ENCODE measurements around the gene MAPK8.

Gene MAPK8

GRCh38 chr10:48477141-48477540 lies 170.7 kb downstream of the MAPK8 start:
- H3K27me3 ChIP-seq (ENCODE audit: insufficient read depth, low read length) = no peaks in the 10 kb centered on the region
- H3K4me3 ChIP-seq (ENCODE audit: low read depth, low read length) = no peak overlapping the region
- H3K36me3 ChIP-seq (ENCODE audit: insufficient read depth, low read length) = no peaks in the 10 kb centered on the region
- no peaks in the 10 kb centered on the region for H3K4me1 ChIP-seq (ENCODE audit: control insufficient read depth, insufficient read depth, low read length, unreplicated experiment)
- H3K27ac ChIP-seq (ENCODE audit: low read depth, low read length) = no peak overlapping the region
- H2AFZ ChIP-seq (ENCODE audit: low read length, unreplicated experiment) = no peak overlapping the region
- H3K79me2 ChIP-seq (ENCODE audit: control insufficient read depth, insufficient read depth, low read length, unreplicated experiment) = peaks cover 14% of the 10 kb centered on the region

GRCh38 chr10:48477616-48478015 lies 171.1 kb downstream of the MAPK8 start:
- no peak overlapping the region for H2AFZ ChIP-seq (ENCODE audit: low read length, unreplicated experiment)
- no peak overlapping the region for H3K4me3 ChIP-seq (ENCODE audit: low read depth, low read length)
- no peaks in the 10 kb centered on the region for H3K27me3 ChIP-seq (ENCODE audit: insufficient read depth, low read length)
- H3K27ac ChIP-seq (ENCODE audit: low read depth, low read length) = no peak overlapping the region
- H3K4me1 ChIP-seq (ENCODE audit: control insufficient read depth, insufficient read depth, low read length, unreplicated experiment) = no peaks in the 10 kb centered on the region
- no peaks in the 10 kb centered on the region for H3K36me3 ChIP-seq (ENCODE audit: insufficient read depth, low read length)
- H3K79me2 ChIP-seq (ENCODE audit: control insufficient read depth, insufficient read depth, low read length, unreplicated experiment) = peaks cover 13% of the 10 kb centered on the region

- H3K4me1 ChIP-seq (ENCODE audit: control insufficient read depth, insufficient read depth, low read length, unreplicated experiment) = no peaks in the 10 kb centered on the region
Observed at GRCh38 chr10:48478469-48478868, 172.0 kb downstream of the MAPK8 start.

GRCh38 chr10:48478980-48479811 lies 172.7 kb downstream of the MAPK8 start:
- Histone ChIP-seq H2AFZ (ENCODE audit: low read length, unreplicated experiment) (no peak overlapping the region), H3K4me3 (ENCODE audit: low read depth, low read length) (no peak overlapping the region), H3K27me3 (ENCODE audit: insufficient read depth, low read length) (no peaks in the 10 kb centered on the region), H3K4me1 (ENCODE audit: control insufficient read depth, insufficient read depth, low read length, unreplicated experiment) (no peaks in the 10 kb centered on the region), H3K36me3 (ENCODE audit: insufficient read depth, low read length) (no peaks in the 10 kb centered on the region), H3K27ac (ENCODE audit: low read depth, low read length) (no peak overlapping the region), H3K79me2 (ENCODE audit: control insufficient read depth, insufficient read depth, low read length, unreplicated experiment) (peaks cover 12% of the 10 kb centered on the region)

More at GRCh38 chr10:48478469-48478868, 172.0 kb downstream of the MAPK8 start:
- H3K79me2 ChIP-seq (ENCODE audit: control insufficient read depth, insufficient read depth, low read length, unreplicated experiment) = peaks cover 12% of the 10 kb centered on the region
- no peaks in the 10 kb centered on the region for H3K27me3 ChIP-seq (ENCODE audit: insufficient read depth, low read length)
- H3K27ac ChIP-seq (ENCODE audit: low read depth, low read length) = no peak overlapping the region
- no peak overlapping the region for H3K4me3 ChIP-seq (ENCODE audit: low read depth, low read length)
- H3K36me3 ChIP-seq (ENCODE audit: insufficient read depth, low read length) = no peaks in the 10 kb centered on the region
- no peak overlapping the region for H2AFZ ChIP-seq (ENCODE audit: low read length, unreplicated experiment)

- Histone ChIP-seq H3K36me3 (ENCODE audit: insufficient read depth, low read length) (no peaks in the 10 kb centered on the region), H3K27ac (ENCODE audit: low read depth, low read length) (no peak overlapping the region)
Observed at GRCh38 chr10:48480397-48481374, 174.2 kb downstream of the MAPK8 start.

GRCh38 chr10:48481385-48481784 lies 174.9 kb downstream of the MAPK8 start:
- no peak overlapping the region for H2AFZ ChIP-seq (ENCODE audit: low read length, unreplicated experiment)
- no peak overlapping the region for H3K27ac ChIP-seq (ENCODE audit: low read depth, low read length)
- H3K79me2 ChIP-seq (ENCODE audit: control insufficient read depth, insufficient read depth, low read length, unreplicated experiment) = peaks cover 2% of the 10 kb centered on the region
- H3K4me3 ChIP-seq (ENCODE audit: low read depth, low read length) = no peak overlapping the region
- H3K4me1 ChIP-seq (ENCODE audit: control insufficient read depth, insufficient read depth, low read length, unreplicated experiment) = no peaks in the 10 kb centered on the region
- H3K36me3 ChIP-seq (ENCODE audit: insufficient read depth, low read length) = no peaks in the 10 kb centered on the region
- no peaks in the 10 kb centered on the region for H3K27me3 ChIP-seq (ENCODE audit: insufficient read depth, low read length)

More at GRCh38 chr10:48480397-48481374, 174.2 kb downstream of the MAPK8 start:
- Histone ChIP-seq H3K79me2 (ENCODE audit: control insufficient read depth, insufficient read depth, low read length, unreplicated experiment) (peaks cover 5% of the 10 kb centered on the region), H3K4me1 (ENCODE audit: control insufficient read depth, insufficient read depth, low read length, unreplicated experiment) (no peaks in the 10 kb centered on the region), H3K4me3 (ENCODE audit: low read depth, low read length) (no peak overlapping the region), H2AFZ (ENCODE audit: low read length, unreplicated experiment) (no peak overlapping the region), H3K27me3 (ENCODE audit: insufficient read depth, low read length) (no peaks in the 10 kb centered on the region)

- peaks cover 2% of the 10 kb centered on the region for H3K79me2 ChIP-seq (ENCODE audit: control insufficient read depth, insufficient read depth, low read length, unreplicated experiment)
- H3K4me3 ChIP-seq (ENCODE audit: low read depth, low read length) = no peak overlapping the region
- no peak overlapping the region for H3K27ac ChIP-seq (ENCODE audit: low read depth, low read length)
- H3K36me3 ChIP-seq (ENCODE audit: insufficient read depth, low read length) = no peaks in the 10 kb centered on the region
- no peak overlapping the region for H2AFZ ChIP-seq (ENCODE audit: low read length, unreplicated experiment)
- no peaks in the 10 kb centered on the region for H3K4me1 ChIP-seq (ENCODE audit: control insufficient read depth, insufficient read depth, low read length, unreplicated experiment)
- no peaks in the 10 kb centered on the region for H3K27me3 ChIP-seq (ENCODE audit: insufficient read depth, low read length)
Observed at GRCh38 chr10:48482207-48482606, 175.7 kb downstream of the MAPK8 start.

- H3K27ac ChIP-seq (ENCODE audit: low read depth, low read length) = no peak overlapping the region
- H3K79me2 ChIP-seq (ENCODE audit: control insufficient read depth, insufficient read depth, low read length, unreplicated experiment) = peaks cover 2% of the 10 kb centered on the region
- no peaks in the 10 kb centered on the region for H3K27me3 ChIP-seq (ENCODE audit: insufficient read depth, low read length)
- H2AFZ ChIP-seq (ENCODE audit: low read length, unreplicated experiment) = no peak overlapping the region
- H3K4me1 ChIP-seq (ENCODE audit: control insufficient read depth, insufficient read depth, low read length, unreplicated experiment) = no peaks in the 10 kb centered on the region
- no peak overlapping the region for H3K4me3 ChIP-seq (ENCODE audit: low read depth, low read length)
- H3K36me3 ChIP-seq (ENCODE audit: insufficient read depth, low read length) = no peaks in the 10 kb centered on the region
Observed at GRCh38 chr10:48484911-48485310, 178.4 kb downstream of the MAPK8 start.

GRCh38 chr10:48485711-48486110 lies 179.2 kb downstream of the MAPK8 start:
- Histone ChIP-seq H2AFZ (ENCODE audit: low read length, unreplicated experiment) (no peak overlapping the region), H3K27ac (ENCODE audit: low read depth, low read length) (no peak overlapping the region), H3K79me2 (ENCODE audit: control insufficient read depth, insufficient read depth, low read length, unreplicated experiment) (peaks cover 2% of the 10 kb centered on the region), H3K4me3 (ENCODE audit: low read depth, low read length) (no peak overlapping the region), H3K4me1 (ENCODE audit: control insufficient read depth, insufficient read depth, low read length, unreplicated experiment) (no peaks in the 10 kb centered on the region), H3K27me3 (ENCODE audit: insufficient read depth, low read length) (no peaks in the 10 kb centered on the region), H3K36me3 (ENCODE audit: insufficient read depth, low read length) (no peaks in the 10 kb centered on the region)

GRCh38 chr10:48487244-48487643 lies 180.8 kb downstream of the MAPK8 start:
- H3K79me2 ChIP-seq (ENCODE audit: control insufficient read depth, insufficient read depth, low read length, unreplicated experiment) = peaks cover under 1% of the 10 kb centered on the region
- no peaks in the 10 kb centered on the region for H3K4me1 ChIP-seq (ENCODE audit: control insufficient read depth, insufficient read depth, low read length, unreplicated experiment)
- H3K4me3 ChIP-seq (ENCODE audit: low read depth, low read length) = no peak overlapping the region

More at GRCh38 chr10:48487244-48487643, 180.8 kb downstream of the MAPK8 start:
- Histone ChIP-seq H3K36me3 (ENCODE audit: insufficient read depth, low read length) (no peaks in the 10 kb centered on the region), H3K27me3 (ENCODE audit: insufficient read depth, low read length) (no peaks in the 10 kb centered on the region), H2AFZ (ENCODE audit: low read length, unreplicated experiment) (no peak overlapping the region), H3K27ac (ENCODE audit: low read depth, low read length) (no peak overlapping the region)
